GM12891 (cell line): ENCODE data around the gene ATP11A.

Experiments
- PAX5 ChIP-seq: IDR thresholded peaks from 2 replicates; pipeline ENCODE4 v1.6.1; 2011; ENCODE audit warnings: low read length, moderate library complexity, mild to moderate bottlenecking; ENCODE audit not compliant: insufficient read depth, severe bottlenecking
- POLR2A ChIP-seq: IDR thresholded peaks from 2 replicates; pipeline ENCODE4 v1.6.1; 2011; ENCODE audit warnings: low read depth, low read length, control low read depth
- POLR2AphosphoS5 ChIP-seq: IDR thresholded peaks from 2 replicates; pipeline ENCODE4 v1.6.1; 2011; ENCODE audit warnings: low read depth, low read length, control low read depth
- POU2F2 ChIP-seq: IDR thresholded peaks from 2 replicates; pipeline ENCODE4 v1.6.1; 2011; ENCODE audit warnings: low read depth, mild to moderate bottlenecking, control low read depth, low read length, moderate library complexity
- SPI1 ChIP-seq: IDR thresholded peaks from 2 replicates; pipeline ENCODE4 v1.6.1; 2011; ENCODE audit warnings: low read depth, low read length, control low read depth
- TAF1 ChIP-seq: IDR thresholded peaks from 2 replicates; pipeline ENCODE4 v1.6.1; 2011; ENCODE audit warnings: low read depth, low read length, control low read depth

GRCh38 chr13:112747256-112747655, 57.4 kb downstream of the ATP11A start:
- TF ChIP-seq TAF1, result no peak
- TF ChIP-seq POLR2A, result no peak
- TF ChIP-seq POLR2AphosphoS5, result no peak
- no peak for TF ChIP-seq PAX5
- no peak for TF ChIP-seq POU2F2
- no peak for TF ChIP-seq SPI1
